Right lobe of liver (tissue), 4 donors: ENCODE measurements around the gene MAGED2.

Experiments
- POLR2A ChIP-seq: fragments of 450-650 bp; IDR thresholded peaks from one replicate; pipeline ENCODE4 v1.6.1; 2017; ENCODE audit warnings: antibody characterized with exemption, mild to moderate bottlenecking
- TF ChIP-seq, protein P1 (sequence below), 4 donors: fragments of 200-600 bp in 3 of 4; fragments of 450-650 bp in 1 of 4; IDR thresholded peaks; one replicate each; pipeline versions ENCODE4 v1.5.1 to v1.8.0; 2016 to 2022; ENCODE audit warnings: antibody characterized with exemption in 4 of 4, mild to moderate bottlenecking in 2 of 4
- donor health status: DM: no; HTN: no; CAD: no.
- donor health status: DM: no; HTN: no; CAD: no.
- donor health status: DM: no; HTN: yes; CAD: no.

DNA sequence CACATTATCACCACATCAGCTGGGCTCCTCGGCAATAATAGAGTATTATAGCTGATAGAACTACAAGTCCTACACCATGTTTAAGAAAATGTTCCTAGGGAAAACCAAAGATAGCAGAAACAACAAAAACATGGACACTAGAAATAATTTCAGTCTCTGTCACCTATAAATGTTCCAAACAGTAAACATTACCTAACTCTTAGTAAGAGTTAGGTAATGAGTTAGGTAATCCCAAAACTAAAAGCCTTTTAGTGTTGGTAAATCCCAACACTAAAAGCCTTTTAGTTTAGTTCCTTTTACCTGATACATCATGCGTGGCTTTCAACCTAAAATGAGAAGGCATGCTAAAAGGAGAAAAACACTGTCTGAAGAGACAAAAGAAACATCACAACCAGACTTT lies 35.5 kb downstream of the MAGED2 start:
- TF ChIP-seq, protein P1, sequence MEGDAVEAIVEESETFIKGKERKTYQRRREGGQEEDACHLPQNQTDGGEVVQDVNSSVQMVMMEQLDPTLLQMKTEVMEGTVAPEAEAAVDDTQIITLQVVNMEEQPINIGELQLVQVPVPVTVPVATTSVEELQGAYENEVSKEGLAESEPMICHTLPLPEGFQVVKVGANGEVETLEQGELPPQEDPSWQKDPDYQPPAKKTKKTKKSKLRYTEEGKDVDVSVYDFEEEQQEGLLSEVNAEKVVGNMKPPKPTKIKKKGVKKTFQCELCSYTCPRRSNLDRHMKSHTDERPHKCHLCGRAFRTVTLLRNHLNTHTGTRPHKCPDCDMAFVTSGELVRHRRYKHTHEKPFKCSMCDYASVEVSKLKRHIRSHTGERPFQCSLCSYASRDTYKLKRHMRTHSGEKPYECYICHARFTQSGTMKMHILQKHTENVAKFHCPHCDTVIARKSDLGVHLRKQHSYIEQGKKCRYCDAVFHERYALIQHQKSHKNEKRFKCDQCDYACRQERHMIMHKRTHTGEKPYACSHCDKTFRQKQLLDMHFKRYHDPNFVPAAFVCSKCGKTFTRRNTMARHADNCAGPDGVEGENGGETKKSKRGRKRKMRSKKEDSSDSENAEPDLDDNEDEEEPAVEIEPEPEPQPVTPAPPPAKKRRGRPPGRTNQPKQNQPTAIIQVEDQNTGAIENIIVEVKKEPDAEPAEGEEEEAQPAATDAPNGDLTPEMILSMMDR (IDR thresholded peaks at IDR 0.05), result no peak
- TF ChIP-seq POLR2A, result no peak
